GM12873 (cell line): ENCODE results near the gene CDH4.

Experiments used
- CTCF ChIP-seq: IDR thresholded peaks from 2 replicates; pipeline ENCODE4 v1.5.1; 2012; ENCODE audit warnings: low read depth, mild to moderate bottlenecking, moderate library complexity, low read length, control low read depth; ENCODE audit not compliant: insufficient read depth; ENCODE audit errors: missing control alignments

The CDH4 gene

GRCh38 chr20:61483336-61484067 lies 231.4 kb downstream of the CDH4 start:
- TF ChIP-seq CTCF, result no peak

GRCh38 chr20:61486198-61486597 lies 234.1 kb downstream of the CDH4 start:
- no peak for TF ChIP-seq CTCF

GRCh38 chr20:61487346-61487996 lies 235.4 kb downstream of the CDH4 start:
- TF ChIP-seq CTCF, result no peak

GRCh38 chr20:61487997-61488371 lies 235.9 kb downstream of the CDH4 start:
- TF ChIP-seq CTCF, result no peak

GRCh38 chr20:61490721-61491120 lies 238.7 kb downstream of the CDH4 start:
- no peak for TF ChIP-seq CTCF

GRCh38 chr20:61492065-61492464 lies 240.0 kb downstream of the CDH4 start:
- no peak for TF ChIP-seq CTCF

GRCh38 chr20:61493798-61494305 lies 241.8 kb downstream of the CDH4 start:
- no peak for TF ChIP-seq CTCF
